IMR-90 (cell line): ENCODE data around the gene OR2B6. TPM values are rescaled to one million over a fixed set of nuclear protein-coding genes. Genes with fewer than 3 reads are reported as not detected.

Experiments
- ATAC-seq: fragments of 200-7000 bp; cut with Tn5 transposase; 2 replicates; pipeline ENCODE4 v1.9.1; 2020; ENCODE audit warnings: low read depth, mild to moderate bottlenecking, moderate library complexity
- BruUV-seq: library from RNA; stranded (reverse); fragments of 400-500 nt; replicated peaks from 2 replicates; lab custom pipeline; 2021; lab: Mats Ljungman, UMichigan
- CTCF ChIA-PET: fragments of 300-600 bp; formaldehyde crosslinking; extraction: SDS; loops from one replicate; lab custom pipeline; 2021; ENCODE audit warnings: antibody characterized with exemption; lab: Yijun Ruan, JAX
- POLR2A ChIA-PET: fragments of 300-600 bp; sonication (Branson Sonifier 250); formaldehyde crosslinking; loops from one replicate; lab custom pipeline; 2022; ENCODE audit warnings: antibody characterized with exemption; ENCODE audit not compliant: unreplicated experiment; lab: Charles Lee
- DNase-seq: peaks from one replicate; pipeline ENCODE4 v3.0.0; 2013
- H2AFZ ChIP-seq: replicated peaks from 2 replicates; pipeline ENCODE3; 2013; ENCODE audit warnings: low read length, mild to moderate bottlenecking; ENCODE audit not compliant: poor library complexity
- H2AK5ac ChIP-seq: 2 replicates; pipeline ENCODE4 v1.6.1; 2013; ENCODE audit warnings: low read depth, low read length, inconsistent platforms
- H2AK9ac ChIP-seq: replicated peaks from 2 replicates; pipeline ENCODE3; 2013; ENCODE audit warnings: mild to moderate bottlenecking, low read depth, low read length, moderate library complexity; ENCODE audit not compliant: poor library complexity
- H2BK120ac ChIP-seq: 2 replicates; pipeline ENCODE4 v1.6.1; 2013; ENCODE audit warnings: low read depth, low read length, inconsistent platforms
- H2BK15ac ChIP-seq: 3 replicates; pipeline ENCODE4 v1.6.1; 2013; ENCODE audit warnings: low read depth, low read length, inconsistent platforms
- H2BK20ac ChIP-seq: 2 replicates; pipeline ENCODE4 v1.6.1; 2013; ENCODE audit warnings: low read depth, mild to moderate bottlenecking, inconsistent platforms, low read length, moderate library complexity
- H2BK5ac ChIP-seq: 2 replicates; pipeline ENCODE4 v1.6.1; 2013; ENCODE audit warnings: mild to moderate bottlenecking, low read depth, low read length, inconsistent platforms; ENCODE audit not compliant: poor library complexity, severe bottlenecking
- H3K14ac ChIP-seq: replicated peaks from 2 replicates; pipeline ENCODE4 v1.6.1; 2013; ENCODE audit warnings: low read depth, low read length, inconsistent platforms
- H3K18ac ChIP-seq: 2 replicates; pipeline ENCODE4 v1.6.1; 2013; ENCODE audit warnings: low read depth, low read length, control low read depth
- H3K23ac ChIP-seq: 2 replicates; pipeline ENCODE4 v1.6.1; 2013; ENCODE audit warnings: low read depth, low read length, inconsistent platforms
- H3K27ac ChIP-seq: 2 replicates; pipeline ENCODE4 v1.5.1; 2013; ENCODE audit warnings: mild to moderate bottlenecking, control low read depth, low read length; ENCODE audit not compliant: insufficient read depth
- H3K27me3 ChIP-seq: 2 replicates; pipeline ENCODE4 v1.6.1; 2013; ENCODE audit warnings: low read length; ENCODE audit not compliant: control insufficient read depth, insufficient read depth
- H3K36me3 ChIP-seq: 2 replicates; pipeline ENCODE4 v1.6.1; 2013; ENCODE audit warnings: low read length, mixed read lengths; ENCODE audit not compliant: control insufficient read depth, insufficient read depth
- H3K4ac ChIP-seq: 2 replicates; pipeline ENCODE4 v1.6.1; 2013; ENCODE audit warnings: low read depth, low read length, inconsistent platforms
- H3K4me1 ChIP-seq: 2 replicates; pipeline ENCODE4 v1.6.1; 2013; ENCODE audit warnings: low read length, mixed read lengths; ENCODE audit not compliant: control insufficient read depth, insufficient read depth
- H3K4me2 ChIP-seq: 2 replicates; pipeline ENCODE4 v1.6.1; 2013; ENCODE audit warnings: low read depth, mild to moderate bottlenecking, control low read depth, low read length, moderate library complexity
- H3K4me3 ChIP-seq: 2 replicates; pipeline ENCODE4 v1.5.1; 2013; ENCODE audit warnings: low read depth, mild to moderate bottlenecking, control low read depth, low read length, moderate library complexity; ENCODE audit not compliant: insufficient read depth
- H3K56ac ChIP-seq: 2 replicates; pipeline ENCODE4 v1.6.1; 2013; ENCODE audit warnings: low read length, inconsistent platforms; ENCODE audit not compliant: insufficient read depth; ENCODE audit errors: extremely low read depth
- H3K79me1 ChIP-seq, 2 experiments: 2 replicates each; pipeline ENCODE4 v1.6.1; 2013; ENCODE audit warnings: low read length in 2 of 2, inconsistent platforms in 1 of 2, low read depth in 1 of 2
- H3K9ac ChIP-seq: 2 replicates; pipeline ENCODE4 v1.6.1; 2013; ENCODE audit warnings: low read depth, low read length, control low read depth
- H3K9me1 ChIP-seq: 2 replicates; pipeline ENCODE4 v1.6.1; 2013; ENCODE audit warnings: low read length, inconsistent platforms; ENCODE audit not compliant: insufficient read depth
- H3K9me3 ChIP-seq: 2 replicates; pipeline ENCODE4 v1.6.1; 2013; ENCODE audit warnings: low read length; ENCODE audit not compliant: control insufficient read depth, insufficient read depth
- H4K20me1 ChIP-seq: 2 replicates; pipeline ENCODE4 v1.6.1; 2013; ENCODE audit warnings: low read length, inconsistent platforms; ENCODE audit not compliant: insufficient read depth
- H4K5ac ChIP-seq: 2 replicates; pipeline ENCODE4 v1.6.1; 2013; ENCODE audit warnings: mild to moderate bottlenecking, low read depth, low read length, control low read depth
- H4K8ac ChIP-seq, 2 experiments: 2 replicates each; pipeline ENCODE4 v1.6.1; 2013; ENCODE audit warnings: low read depth in 2 of 2, low read length in 2 of 2, control low read depth in 1 of 2, inconsistent platforms in 1 of 2
- H4K91ac ChIP-seq: 2 replicates; pipeline ENCODE4 v1.6.1; 2013; ENCODE audit warnings: low read depth, low read length, inconsistent platforms; ENCODE audit not compliant: insufficient read depth
- BHLHE40 ChIP-seq: fragments of 150-350 bp; IDR thresholded peaks from 2 replicates; pipeline ENCODE4 v1.6.1; 2016; ENCODE audit warnings: mild to moderate bottlenecking, low read depth, low read length
- CEBPB ChIP-seq: IDR thresholded peaks from 2 replicates; pipeline ENCODE4 v1.6.1; 2012; ENCODE audit warnings: low read depth, low read length, improper control_type of control experiment
- CHD1 ChIP-seq: IDR thresholded peaks from 2 replicates; pipeline ENCODE4 v1.6.1; 2012; ENCODE audit warnings: low read depth, low read length, improper control_type of control experiment
- CTCF ChIP-seq: conservative IDR thresholded peaks from 2 replicates; pipeline ENCODE4 v1.5.1; 2012; ENCODE audit warnings: mild to moderate bottlenecking, low read depth, low read length, improper control_type of control experiment
- ELK1 ChIP-seq: fragments of 150-350 bp; IDR thresholded peaks from 2 replicates; pipeline ENCODE4 v1.6.1; 2016; ENCODE audit warnings: low read depth, mild to moderate bottlenecking, low read length, moderate library complexity, borderline replicate concordance
- FOS ChIP-seq: fragments of 150-350 bp; IDR thresholded peaks from 2 replicates; pipeline ENCODE4 v1.6.1; 2016; ENCODE audit warnings: low read depth, low read length
- MAFK ChIP-seq: IDR thresholded peaks from 2 replicates; pipeline ENCODE4 v1.6.1; 2012; ENCODE audit warnings: low read depth, low read length, improper control_type of control experiment
- MAZ ChIP-seq: IDR thresholded peaks from 2 replicates; pipeline ENCODE4 v1.6.1; 2012; ENCODE audit warnings: low read depth, mild to moderate bottlenecking, low read length, improper control_type of control experiment, moderate library complexity, borderline replicate concordance
- MXI1 ChIP-seq: IDR thresholded peaks from 2 replicates; pipeline ENCODE4 v1.6.1; 2012; ENCODE audit warnings: low read depth, mild to moderate bottlenecking, low read length, moderate library complexity, borderline replicate concordance
- NFE2L2 ChIP-seq: fragments of 150-350 bp; IDR thresholded peaks from 2 replicates; pipeline ENCODE4 v1.6.1; 2016; ENCODE audit warnings: low read depth, mild to moderate bottlenecking, low read length
- POLR2A ChIP-seq: IDR thresholded peaks from 2 replicates; pipeline ENCODE4 v1.6.1; 2012; ENCODE audit warnings: mild to moderate bottlenecking, low read depth, low read length
- RAD21 ChIP-seq: IDR thresholded peaks from 2 replicates; pipeline ENCODE4 v1.6.1; 2012; ENCODE audit warnings: low read length, improper control_type of control experiment
- RCOR1 ChIP-seq: IDR thresholded peaks from 2 replicates; pipeline ENCODE4 v1.6.1; 2012; ENCODE audit warnings: mild to moderate bottlenecking, low read length, improper control_type of control experiment; ENCODE audit not compliant: insufficient replicate concordance
- RFX5 ChIP-seq: IDR thresholded peaks from 2 replicates; pipeline ENCODE4 v1.8.0; 2012; ENCODE audit warnings: low read depth, mild to moderate bottlenecking, low read length, moderate library complexity
- SMC3 ChIP-seq: fragments of 150-350 bp; IDR thresholded peaks from 2 replicates; pipeline ENCODE4 v1.6.1; 2016; ENCODE audit warnings: low read depth, mild to moderate bottlenecking, antibody characterized with exemption, low read length, moderate library complexity
- USF2 ChIP-seq: fragments of 150-350 bp; IDR thresholded peaks from 2 replicates; pipeline ENCODE4 v1.6.1; 2017; ENCODE audit warnings: mild to moderate bottlenecking, antibody characterized with exemption, low read length, low read depth
- WGBS, 2 experiments: methylation state at CpG; one replicate each; pipeline versions ENCODE4 v1.1.5 to v1.1.7; 2013; ENCODE audit warnings: missing lambda C conversion rate in 2 of 2; ENCODE audit not compliant: insufficient read length in 1 of 2; ENCODE audit errors: extremely low coverage in 2 of 2; 5-methylcytosine and 5-hydroxymethylcytosine counted together
- dilution Hi-C: fragments of 300-500 bp; cut with HindIII; formaldehyde crosslinking; loops from one replicate; pipeline ENCODE4 v1.14.3; 2018; ENCODE audit warnings: low sequenced_read_pairs; ENCODE audit not compliant: unreplicated experiment
- in situ Hi-C: fragments of 300-500 bp; cut with MboI; formaldehyde crosslinking; loops from 3 replicates; pipeline ENCODE4 v1.14.3; 2019; ENCODE audit warnings: low sequenced_read_pairs, inconsistent platforms, mixed read lengths
- intact Hi-C: fragments of 100-400 bp; cut with micrococcal nuclease; formaldehyde crosslinking; loops from 2 replicates; pipeline ENCODE4 v1.10.0; 2022
- polyA plus RNA-seq, 3 experiments: library from polyadenylated mRNA; depleted of rRNA; stranded (reverse); fragments of >200 nt; gene quantifications; 2 replicates each; pipeline ENCODE4 v1.2.3, GENCODE V29; 2012; ENCODE audit warnings: low replicate concordance in 1 of 3
- total RNA-seq: library from RNA; depleted of rRNA; stranded (reverse); fragments of >200 nt; gene quantifications from 2 replicates; pipeline ENCODE4 v1.2.3, GENCODE V29; 2012

OR2B6 gene
- total and polyA plus RNA-seq, 2 of the 4 experiments (the other 2 are of a cell fraction): not detected

- no peak overlapping the region for H4K8ac ChIP-seq
- H4K91ac ChIP-seq: no peak overlapping the region
- no peak overlapping the region for H3K9ac ChIP-seq
- no peaks in the 10 kb centered on the region for H3K27me3 ChIP-seq
- no peak for ATAC-seq
- no peaks in the 10 kb centered on the region for H3K36me3 ChIP-seq
- H2BK15ac ChIP-seq: no peak overlapping the region
- no peaks in the 10 kb centered on the region for H3K9me3 ChIP-seq
- H2BK120ac ChIP-seq: no peak overlapping the region
- H3K18ac ChIP-seq: no peak overlapping the region
- H3K4ac ChIP-seq: no peak overlapping the region
- H2AK5ac ChIP-seq: no peak overlapping the region
- no peak overlapping the region for H3K27ac ChIP-seq
- H4K20me1 ChIP-seq: no peaks in the 10 kb centered on the region
- no peak overlapping the region for H3K14ac ChIP-seq
- no peak overlapping the region for H2BK5ac ChIP-seq
- intact Hi-C loops (no loop called here), in situ Hi-C loops (no loop called here), dilution Hi-C loops (no loop called here)
- no peak overlapping the region for H2BK20ac ChIP-seq
- H3K4me2 ChIP-seq: no peak overlapping the region
- ChIA-PET CTCF (no interaction called here), POLR2A (no interaction called here)
- H3K79me1 ChIP-seq: no peaks in the 10 kb centered on the region
- WGBS, 2 experiments: no CpG with 5 or more reads among the region's 1 CpG
- no TSS peak for BruUV-seq
- H3K56ac ChIP-seq: no peak overlapping the region
- H2AK9ac ChIP-seq: no peak overlapping the region
- no peaks in the 10 kb centered on the region for H3K4me1 ChIP-seq
- H3K9me1 ChIP-seq: no peaks in the 10 kb centered on the region
- no peak overlapping the region for H4K5ac ChIP-seq
- H3K23ac ChIP-seq: no peak overlapping the region
- TF ChIP-seq MXI1 (no peak), MAFK (no peak), BHLHE40 (no peak), RAD21 (no peak), CHD1 (no peak), CEBPB (no peak), USF2 (no peak), MAZ (no peak), ELK1 (no peak), CTCF (no peak), RCOR1 (no peak), FOS (no peak), POLR2A (no peak), SMC3 (no peak), RFX5 (no peak), NFE2L2 (no peak)
- no peak overlapping the region for H3K4me3 ChIP-seq
- no peak for DNase-seq
- no peak overlapping the region for H2AFZ ChIP-seq
Measured at GRCh38 chr6:27948237-27948636, 8.8 kb upstream of the OR2B6 start.
